Measurements from ENCODE around the gene CBLB. TPM values are rescaled to one million over a fixed set of nuclear protein-coding genes. Genes with fewer than 3 reads are reported as not detected.

CBLB gene
- total and polyA plus RNA-seq, 2 of the 4 experiments (the other 2 are of a cell fraction) = 10.1 to 20.1 TPM

GRCh38 chr3:105679951-105680350 is 188.9 kb downstream of the CBLB start:
- TF ChIP-seq FOS (IDR thresholded peaks at IDR 0.05; ENCODE audit: low read depth, low read length) (no peak), BHLHE40 (IDR thresholded peaks at IDR 0.05; ENCODE audit: low read depth, low read length) (no peak), CHD1 (IDR thresholded peaks at IDR 0.05; ENCODE audit: low read depth, low read length) (no peak), RAD21 (IDR thresholded peaks at IDR 0.05; ENCODE audit: low read length) (no peak), SMC3 (IDR thresholded peaks at IDR 0.05; ENCODE audit: low read depth, low read length) (no peak), MAZ (IDR thresholded peaks at IDR 0.05; ENCODE audit: borderline replicate concordance, low read depth, low read length) (no peak), MAFK (IDR thresholded peaks at IDR 0.05; ENCODE audit: low read depth, low read length) (no peak), USF2 (IDR thresholded peaks at IDR 0.05; ENCODE audit: low read depth, low read length) (no peak), CTCF (conservative IDR thresholded peaks at IDR 0.05; ENCODE audit: low read depth, low read length) (no peak), RCOR1 (IDR thresholded peaks at IDR 0.05; ENCODE audit: insufficient replicate concordance, low read length) (no peak), POLR2A (IDR thresholded peaks at IDR 0.05; ENCODE audit: low read depth, low read length) (no peak), MXI1 (IDR thresholded peaks at IDR 0.05; ENCODE audit: borderline replicate concordance, low read depth, low read length) (no peak), ELK1 (IDR thresholded peaks at IDR 0.05; ENCODE audit: borderline replicate concordance, low read depth, low read length) (no peak), RFX5 (IDR thresholded peaks at IDR 0.05; ENCODE audit: low read depth, low read length) (no peak), CEBPB (IDR thresholded peaks at IDR 0.05; ENCODE audit: low read depth, low read length) (no peak), NFE2L2 (IDR thresholded peaks at IDR 0.05; ENCODE audit: low read depth, low read length) (no peak)
- dilution Hi-C loops (cut with HindIII; ENCODE audit: low sequenced_read_pairs, unreplicated experiment) = no loop called here
- Histone ChIP-seq H3K9me3 (ENCODE audit: control insufficient read depth, insufficient read depth, low read length) (no peaks in the 10 kb centered on the region), H2AFZ (replicated peaks; ENCODE audit: low read length, poor library complexity) (no peak overlapping the region), H2BK20ac (ENCODE audit: low read depth, low read length) (no peak overlapping the region), H2BK5ac (ENCODE audit: low read depth, low read length, poor library complexity, severe bottlenecking) (no peak overlapping the region), H3K4me1 (ENCODE audit: control insufficient read depth, insufficient read depth, low read length) (no peaks in the 10 kb centered on the region), H2AK5ac (ENCODE audit: low read depth, low read length) (no peak overlapping the region), H3K14ac (replicated peaks; ENCODE audit: low read depth, low read length) (no peak overlapping the region), H3K4ac (ENCODE audit: low read depth, low read length) (no peak overlapping the region), H2AK9ac (replicated peaks; ENCODE audit: low read depth, low read length, poor library complexity) (no peak overlapping the region), H4K20me1 (ENCODE audit: insufficient read depth, low read length) (no peaks in the 10 kb centered on the region), H3K27ac (ENCODE audit: insufficient read depth, low read length) (no peak overlapping the region), H4K91ac (ENCODE audit: insufficient read depth, low read depth, low read length) (no peak overlapping the region), H3K36me3 (ENCODE audit: control insufficient read depth, insufficient read depth, low read length) (peaks cover 12% of the 10 kb centered on the region), H3K56ac (ENCODE audit: extremely low read depth, insufficient read depth, low read length) (no peak overlapping the region), H4K5ac (ENCODE audit: low read depth, low read length) (no peak overlapping the region), H4K8ac (ENCODE audit: low read depth in 2 of 2, low read length in 2 of 2) (no peak overlapping the region), H3K9ac (ENCODE audit: low read depth, low read length) (no peak overlapping the region), H3K4me3 (ENCODE audit: insufficient read depth, low read depth, low read length) (no peak overlapping the region), H3K9me1 (ENCODE audit: insufficient read depth, low read length) (no peaks in the 10 kb centered on the region), H3K4me2 (ENCODE audit: low read depth, low read length) (no peak overlapping the region), H3K23ac (ENCODE audit: low read depth, low read length) (no peak overlapping the region), H3K79me1 (ENCODE audit: low read depth in 1 of 2, low read length in 2 of 2) (no peaks in the 10 kb centered on the region), H2BK120ac (ENCODE audit: low read depth, low read length) (no peak overlapping the region), H3K27me3 (ENCODE audit: control insufficient read depth, insufficient read depth, low read length) (no peaks in the 10 kb centered on the region), H3K18ac (ENCODE audit: low read depth, low read length) (no peak overlapping the region), H2BK15ac (ENCODE audit: low read depth, low read length) (no peak overlapping the region)
- ChIA-PET POLR2A (ENCODE audit: unreplicated experiment) (no interaction called here), CTCF (interaction anchor here (0.6 to 1.0 kb wide), 5 partner anchors 19 to 1405 kb away, joined by 3 to 6 read pairs (median 4); no protein-coding TSS in a partner anchor)
- in situ Hi-C loops (cut with MboI; ENCODE audit: low sequenced_read_pairs) = no loop called here
- no CpG with 5 or more reads among the region's 2 CpGs for WGBS, 2 experiments (ENCODE audit: extremely low coverage in 2 of 2, insufficient read length in 1 of 2)
- BruUV-seq (replicated peaks) = no TSS peak
- intact Hi-C loops (cut with micrococcal nuclease) = loop anchor here (10.0 kb wide), 5 partner anchors 255 to 525 kb away; partner anchors contain the start of gene ALCAM
- DNase-seq = no peak
- no peak for ATAC-seq (ENCODE audit: low read depth)
